GM21723 (cell line): ENCODE data around the gene KRT86.
"Not testable (repeated sequence)": the region's sequence is repeated elsewhere in the genome, so short reads cannot be mapped to it uniquely, and the experiment has no call there.

ENCODE experiments used
- ATAC-seq: cut with Tn5 transposase; IDR thresholded peaks from one replicate; pipeline ENCODE4 v1.9.1; 2021; ENCODE audit warnings: mild to moderate bottlenecking, moderate library complexity; ENCODE audit not compliant: unreplicated experiment

The KRT86 gene

DNA sequence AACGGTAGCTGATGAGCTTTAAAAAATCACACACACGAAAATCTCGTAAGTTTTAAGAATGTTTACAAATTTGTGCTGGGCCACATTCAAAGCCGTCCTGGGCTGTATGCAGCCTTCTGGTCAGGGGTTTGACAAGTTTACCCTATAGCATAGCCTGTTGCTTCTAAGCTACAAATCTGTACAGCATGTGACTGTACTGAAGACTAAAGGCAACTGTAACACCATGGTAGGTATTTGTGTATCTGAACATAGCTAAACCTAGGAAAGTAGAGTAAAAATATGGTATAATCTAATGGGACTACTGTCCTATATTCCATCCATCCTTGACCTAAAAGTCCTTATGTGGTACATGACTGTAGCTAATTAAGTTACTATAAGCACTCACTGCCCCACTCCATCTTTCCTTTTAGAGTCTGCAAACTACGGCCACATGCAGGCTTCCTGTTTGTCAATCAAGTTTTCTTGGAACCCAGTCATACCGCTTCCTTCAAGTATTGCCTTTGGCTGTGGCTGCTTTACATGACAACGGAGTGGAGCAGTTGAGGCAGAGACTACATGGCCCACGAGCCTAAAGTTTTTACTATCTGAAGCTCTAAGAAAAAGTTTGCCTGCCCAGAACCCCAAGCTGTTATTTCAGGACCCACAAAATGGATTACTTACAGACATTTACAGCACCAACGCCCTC is 22.9 kb upstream of the KRT86 start:
- ATAC-seq: no peak

GRCh38 chr12:52252175-52252615 is 22.2 kb upstream of the KRT86 start:
- ATAC-seq: not testable (repeated sequence)

DNA sequence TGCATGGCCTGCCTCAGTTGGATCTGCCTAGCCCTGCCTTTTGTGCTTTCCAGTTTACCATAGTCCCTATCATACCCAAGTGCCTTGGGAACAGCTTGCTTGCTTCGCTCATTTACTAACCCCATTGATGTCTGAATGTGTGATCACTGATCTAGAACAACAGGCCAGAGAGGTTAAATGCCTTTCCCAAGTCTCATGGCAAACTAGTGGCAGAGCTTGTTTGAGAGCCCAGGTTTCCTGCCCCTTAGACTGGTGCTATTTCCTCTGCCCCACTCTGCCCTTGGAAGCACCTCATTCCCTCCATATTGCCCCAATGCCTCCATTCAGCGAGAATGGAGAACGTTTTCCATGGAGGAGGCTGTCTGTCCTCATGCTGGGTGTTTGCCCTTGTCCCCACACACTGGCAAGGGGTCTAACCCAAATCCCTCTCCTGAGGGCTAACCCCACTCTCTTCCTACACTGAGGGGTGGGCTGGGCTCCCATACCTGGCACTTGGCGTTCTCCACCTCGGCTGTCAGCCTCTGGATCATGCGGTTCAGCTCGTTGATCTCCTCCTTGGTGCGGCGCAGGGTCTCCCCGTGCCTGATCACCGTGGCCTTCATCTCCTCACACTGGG is 21.6 kb upstream of the KRT86 start:
- ATAC-seq: no peak

DNA sequence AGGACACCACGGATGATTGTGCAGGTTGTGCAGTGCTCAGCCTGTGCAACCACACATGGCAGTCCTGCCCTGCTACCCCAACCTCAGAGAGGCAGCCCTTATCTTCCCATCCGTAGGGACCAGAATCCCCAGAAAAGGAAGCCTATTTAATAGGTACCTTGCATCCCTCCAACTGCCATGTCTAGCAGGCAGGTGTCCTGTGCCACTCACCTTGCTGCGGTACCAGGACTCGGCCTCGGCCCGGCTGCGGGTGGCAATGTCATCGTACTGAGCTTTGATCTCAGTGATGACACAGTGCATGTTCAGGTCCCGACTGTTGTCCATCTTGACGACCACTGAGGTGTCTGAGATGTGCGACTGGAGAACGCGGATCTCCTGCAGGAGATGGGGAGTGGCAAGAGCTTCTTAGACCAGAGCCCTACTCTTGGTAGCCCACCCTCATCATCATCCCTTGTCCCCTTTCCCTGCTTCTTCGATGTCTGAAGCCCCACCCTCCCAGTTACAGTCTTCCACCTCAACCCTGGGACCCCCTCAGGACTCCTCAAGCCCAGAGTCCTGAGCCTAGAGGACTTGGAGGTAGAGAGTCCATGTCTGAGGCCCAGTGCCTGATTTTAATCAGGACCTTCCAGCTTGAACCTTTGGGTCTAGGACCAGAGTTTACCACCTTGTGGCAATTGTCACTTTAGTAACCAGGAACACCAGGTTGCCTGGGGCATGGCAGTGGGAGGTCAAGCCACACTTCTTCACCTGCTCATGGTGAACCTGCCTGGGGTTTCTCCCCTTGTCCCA is 20.9 kb upstream of the KRT86 start:
- no peak for ATAC-seq

DNA sequence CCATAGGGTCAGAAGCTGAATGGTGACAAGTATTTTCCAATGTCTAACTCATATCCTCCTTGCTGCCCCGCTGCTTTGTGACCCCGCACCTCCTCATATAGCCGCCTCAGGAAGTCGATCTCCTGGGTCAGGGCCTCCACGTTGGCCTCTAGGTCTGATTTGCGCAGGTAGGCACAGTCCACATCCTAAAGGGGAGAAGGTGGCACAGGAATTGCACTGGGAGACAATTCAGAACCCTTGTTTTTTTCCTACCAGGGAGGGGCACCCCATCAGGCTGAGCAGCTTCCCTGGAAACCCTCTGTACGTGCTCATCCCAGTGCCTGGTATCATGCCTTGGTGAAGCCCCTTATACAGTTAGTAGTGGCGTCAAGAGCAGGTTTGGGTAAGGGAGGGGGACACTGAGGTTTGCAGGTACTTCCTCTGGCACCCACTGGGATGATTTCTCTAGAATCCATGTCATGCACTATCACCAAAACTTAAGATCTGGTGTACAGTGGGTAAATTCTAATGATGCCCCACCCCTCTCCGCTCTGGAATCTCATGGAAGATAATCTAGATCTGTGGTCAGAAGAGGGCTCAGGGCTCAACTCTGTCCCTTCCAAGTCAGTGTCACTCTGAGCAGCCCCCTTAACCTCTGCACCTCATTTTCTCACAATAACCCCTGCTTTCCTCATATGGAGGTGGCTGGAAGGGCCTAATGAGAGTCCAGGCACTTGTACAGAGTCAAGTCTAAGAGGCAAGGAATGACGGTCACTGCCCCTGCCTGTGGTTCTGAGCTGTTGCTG is 20.1 kb upstream of the KRT86 start:
- ATAC-seq: no peak

- ATAC-seq: no peak
Observed at GRCh38 chr12:52254965-52255751, 19.3 kb upstream of the KRT86 start.

DNA sequence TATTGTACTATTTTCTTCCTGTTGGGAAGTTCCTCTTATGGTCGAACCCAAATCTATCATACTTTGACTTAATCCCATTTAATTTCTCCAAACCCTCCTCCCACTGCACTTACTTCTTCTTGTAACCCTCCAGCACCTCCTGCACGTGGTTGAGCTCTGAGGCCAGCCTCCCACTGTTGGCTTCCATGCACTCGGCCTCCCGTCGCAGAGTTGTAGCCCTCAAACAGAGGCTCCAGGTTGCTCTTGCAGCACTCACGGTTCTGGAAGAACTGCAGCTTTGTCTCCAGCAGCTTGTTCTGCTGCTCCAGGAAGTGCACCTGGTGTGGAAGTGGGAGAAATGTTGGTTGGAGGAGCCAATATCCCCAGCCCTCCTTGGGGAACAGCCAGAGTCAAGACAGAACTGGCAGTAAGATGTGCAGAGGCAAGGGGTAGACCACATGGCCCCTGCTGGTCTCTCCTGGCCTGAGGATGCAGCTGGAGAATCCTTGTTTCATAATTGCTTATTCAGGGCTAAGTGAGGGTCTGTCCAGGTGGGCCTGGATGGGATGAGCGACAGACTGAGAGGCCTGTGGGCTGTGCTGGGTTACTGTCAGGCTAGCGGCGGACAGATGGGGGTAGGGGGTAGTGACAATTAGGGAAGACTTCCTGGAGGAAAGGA is 18.4 kb upstream of the KRT86 start:
- no peak for ATAC-seq

GRCh38 chr12:52256584-52256935 is 17.9 kb upstream of the KRT86 start:
- no peak for ATAC-seq

GRCh38 chr12:52257074-52257551 is 17.3 kb upstream of the KRT86 start:
- ATAC-seq: no peak

GRCh38 chr12:52257922-52258321 is 16.5 kb upstream of the KRT86 start:
- not testable (repeated sequence) for ATAC-seq

DNA sequence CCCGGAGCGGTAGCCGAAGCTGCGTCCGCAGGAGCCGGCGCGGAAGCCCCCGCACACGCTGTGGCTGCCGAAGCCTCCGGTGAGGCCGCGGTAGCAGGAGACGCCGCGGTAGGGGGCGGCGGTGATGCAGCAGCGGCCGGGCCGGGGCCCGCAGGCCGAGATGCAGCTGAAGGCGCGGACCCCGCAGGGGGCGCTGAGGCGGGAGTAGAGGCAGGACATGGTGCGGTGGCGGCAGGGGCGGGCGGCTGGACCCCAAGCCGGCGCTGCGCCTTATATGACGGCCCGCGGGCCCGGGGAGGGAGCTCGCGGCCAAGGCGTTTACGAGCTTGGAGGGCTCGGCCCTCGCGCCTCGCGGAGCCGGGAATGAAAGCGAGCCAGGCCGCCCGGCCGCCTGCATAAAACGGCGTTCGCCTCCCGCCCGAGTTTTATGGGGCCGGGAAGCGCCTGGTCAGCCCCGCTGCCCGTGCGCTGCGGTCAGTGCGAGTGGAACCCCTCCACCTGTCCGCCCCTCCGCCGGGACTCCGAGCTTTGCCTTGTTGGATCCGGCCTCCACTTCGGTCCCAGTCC is 16.0 kb upstream of the KRT86 start:
- ATAC-seq: no peak

DNA sequence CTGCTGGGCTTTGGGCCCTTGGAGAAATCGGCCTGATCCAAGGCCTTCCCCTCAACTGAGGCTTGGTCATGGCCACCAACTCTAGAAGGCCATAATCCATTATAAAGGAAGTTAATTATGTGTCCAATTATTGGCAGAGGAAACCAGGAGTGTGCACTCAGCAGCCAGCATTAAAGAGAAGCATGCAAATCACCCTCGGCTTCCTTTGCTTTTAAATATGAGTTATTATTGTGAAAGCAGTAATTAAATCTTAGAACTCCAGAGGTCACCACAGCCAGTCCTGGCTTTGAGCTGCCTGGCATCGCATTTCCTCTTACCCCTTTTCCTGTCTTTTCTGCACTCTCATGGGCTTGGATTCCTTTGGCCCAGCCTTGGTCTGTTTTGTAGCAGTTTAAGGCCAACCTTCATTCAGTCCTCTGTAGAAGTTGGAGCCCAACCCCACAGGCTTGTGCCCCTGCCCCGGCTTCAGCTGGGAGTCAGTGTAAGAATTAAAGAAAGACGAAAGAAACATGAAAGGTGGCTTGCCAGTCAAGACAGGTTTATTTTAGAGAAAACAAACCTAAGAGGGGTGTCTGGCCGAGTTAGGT is 14.7 kb upstream of the KRT86 start:
- no peak for ATAC-seq

GRCh38 chr12:52260361-52261207 is 13.9 kb upstream of the KRT86 start:
- ATAC-seq: no peak

GRCh38 chr12:52261208-52261484 is 13.3 kb upstream of the KRT86 start:
- no peak for ATAC-seq

DNA sequence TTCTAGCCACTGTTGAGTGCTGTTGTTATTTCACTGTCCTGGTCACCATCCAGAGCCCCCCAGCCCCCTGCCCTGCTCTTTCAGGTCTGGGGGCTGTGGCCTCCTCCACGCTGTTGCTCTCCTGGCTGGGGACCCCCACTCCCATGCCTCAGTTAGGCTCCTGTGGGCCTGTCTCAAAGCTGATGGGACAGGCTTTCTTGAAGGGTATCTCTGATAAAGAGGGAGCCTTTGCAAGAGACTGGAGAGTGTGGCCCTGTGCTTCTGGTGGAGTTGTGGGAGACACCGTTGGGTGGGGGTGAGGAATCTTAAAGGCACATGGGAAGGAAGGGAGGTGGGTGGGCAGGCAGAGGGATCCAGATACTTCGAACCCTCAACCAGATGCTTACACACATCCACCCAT is 12.2 kb upstream of the KRT86 start:
- no peak for ATAC-seq

DNA sequence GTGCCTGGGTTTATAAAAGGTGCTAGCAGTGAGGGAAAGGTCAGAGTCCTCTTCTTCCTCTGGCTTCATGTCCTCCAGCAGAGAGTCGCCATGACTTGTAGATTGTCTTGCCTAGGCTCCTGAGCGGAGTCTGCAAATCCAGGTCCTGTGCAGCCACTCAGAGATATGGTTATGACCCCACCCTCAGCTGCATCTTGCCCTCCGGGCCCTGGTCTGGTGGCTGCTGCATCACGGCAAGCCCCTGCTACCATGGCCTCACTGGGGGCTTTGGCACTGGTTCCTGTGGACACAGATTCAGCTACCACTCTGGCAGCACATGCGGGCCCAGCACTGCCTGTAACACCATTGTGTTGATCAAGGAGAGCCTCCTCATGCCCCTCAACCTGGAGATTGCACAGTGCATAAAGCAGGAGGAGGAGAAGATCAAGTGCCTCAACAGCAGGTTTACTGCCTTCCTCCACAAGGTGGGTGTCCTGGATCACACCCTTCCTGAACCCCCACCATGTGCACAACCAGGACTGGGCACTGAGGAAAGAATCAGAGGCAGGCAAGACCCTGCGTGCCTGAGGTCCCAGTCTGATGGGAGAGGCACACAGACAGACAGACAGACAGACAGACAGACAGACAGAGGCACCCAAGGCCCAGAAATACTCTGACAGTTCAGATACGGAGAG is 10.5 kb upstream of the KRT86 start:
- no peak for ATAC-seq

DNA sequence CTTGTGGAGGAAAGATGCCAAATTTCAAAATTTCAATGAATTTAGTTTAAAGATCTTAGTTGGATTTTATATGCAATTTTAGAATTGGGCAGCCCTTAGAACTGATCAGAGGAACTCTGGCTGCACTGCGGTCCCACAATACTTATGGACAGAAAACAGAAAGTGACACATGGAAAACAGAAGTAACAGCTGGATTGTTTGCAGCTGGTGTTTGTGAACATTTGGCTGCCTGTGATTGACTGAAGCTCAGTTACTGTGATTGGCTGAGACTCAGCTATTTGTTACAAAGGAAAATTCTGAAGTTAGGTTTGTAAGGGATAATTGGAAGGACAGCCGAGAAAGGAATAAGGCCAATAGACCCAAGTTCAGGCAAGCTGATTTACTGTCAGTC is 10.0 kb upstream of the KRT86 start:
- ATAC-seq: no peak

- ATAC-seq: no peak
Observed at GRCh38 chr12:52266514-52266913, 7.9 kb upstream of the KRT86 start.
